Neural progenitor cell (in vitro differentiated cells): ENCODE results near the gene MMP12. TPM values are rescaled to one million over a fixed set of nuclear protein-coding genes. Genes with fewer than 3 reads are reported as not detected.

Experiments used
- DNase-seq: peaks from one replicate; pipeline ENCODE4 v3.0.0-alpha.2; 2016; ENCODE audit warnings: low spot score
- H2AFZ ChIP-seq: fragments of 200-600 bp; sonication (generic); replicated peaks from 2 replicates; pipeline ENCODE4 v1.6.1; 2016; ENCODE audit warnings: antibody characterized with exemption
- H3F3A ChIP-seq: fragments of 200-600 bp; sonication (generic); 2 replicates; pipeline ENCODE4 v1.6.1; 2016; ENCODE audit warnings: antibody characterized with exemption, low read depth
- H3K27ac ChIP-seq: fragments of 200-600 bp; sonication (generic); 2 replicates; pipeline ENCODE4 v1.5.1; 2016; ENCODE audit warnings: mild to moderate bottlenecking
- H3K27me3 ChIP-seq: fragments of 200-600 bp; sonication (generic); 2 replicates; pipeline ENCODE4 v1.6.1; 2016; ENCODE audit warnings: mild to moderate bottlenecking, moderate library complexity
- H3K36me3 ChIP-seq: fragments of 200-600 bp; sonication (generic); 2 replicates; pipeline ENCODE4 v1.5.1; 2016
- H3K4me1 ChIP-seq: fragments of 200-600 bp; sonication (generic); 2 replicates; pipeline ENCODE4 v1.6.1; 2016; ENCODE audit warnings: mixed run types
- H3K4me2 ChIP-seq: fragments of 200-600 bp; sonication (generic); 2 replicates; pipeline ENCODE4 v1.6.1; 2016
- H3K4me3 ChIP-seq: fragments of 200-600 bp; sonication (generic); 2 replicates; pipeline ENCODE4 v1.5.1; 2016
- H3K79me2 ChIP-seq: fragments of 200-600 bp; sonication (generic); 2 replicates; pipeline ENCODE4 v1.6.1; 2016; ENCODE audit warnings: low read depth
- H3K9ac ChIP-seq: fragments of 200-600 bp; sonication (generic); 2 replicates; pipeline ENCODE4 v1.6.1; 2016
- H3K9me3 ChIP-seq: fragments of 200-600 bp; sonication (generic); 2 replicates; pipeline ENCODE4 v1.5.1; 2016; ENCODE audit warnings: low read depth
- H4K20me1 ChIP-seq: fragments of 200-600 bp; sonication (generic); 2 replicates; pipeline ENCODE4 v1.6.1; 2016; ENCODE audit warnings: low read depth
- H3K27ac Mint-ChIP-seq: 3 replicates; pipeline ENCODE4 v1.8.0; 2021; ENCODE audit warnings: mixed read lengths
- H3K27me3 Mint-ChIP-seq: 2 replicates; pipeline ENCODE4 v1.8.0; 2022; ENCODE audit warnings: low read depth, mild to moderate bottlenecking, inconsistent platforms, moderate library complexity, mixed read lengths; ENCODE audit not compliant: insufficient read depth
- H3K36me3 Mint-ChIP-seq: 3 replicates; pipeline ENCODE4 v1.8.0; 2021; ENCODE audit warnings: mixed read lengths
- H3K4me1 Mint-ChIP-seq: 3 replicates; pipeline ENCODE4 v1.8.0; 2021; ENCODE audit warnings: mixed read lengths
- H3K4me3 Mint-ChIP-seq: 3 replicates; pipeline ENCODE4 v1.8.0; 2021; ENCODE audit warnings: mild to moderate bottlenecking, moderate library complexity, mixed read lengths
- H3K9me3 Mint-ChIP-seq: 3 replicates; pipeline ENCODE4 v1.8.0; 2020; ENCODE audit warnings: mixed read lengths
- CTCF ChIP-seq: fragments of 200-600 bp; sonication (generic); IDR thresholded peaks from 2 replicates; pipeline ENCODE4 v1.5.1; 2017; ENCODE audit warnings: antibody characterized with exemption, mild to moderate bottlenecking
- EZH2 ChIP-seq: fragments of 200-600 bp; sonication (generic); IDR thresholded peaks from 2 replicates; pipeline ENCODE4 v1.6.1; 2017; ENCODE audit warnings: antibody characterized with exemption, mild to moderate bottlenecking, moderate library complexity
- EZH2phosphoT487 ChIP-seq: fragments of 200-600 bp; sonication (generic); IDR thresholded peaks from 2 replicates; pipeline ENCODE4 v1.6.1; 2017; ENCODE audit warnings: antibody characterized with exemption
- small RNA-seq: library from RNA; depleted of rRNA; stranded (forward); fragments of <200 nt; gene quantifications from one replicate; pipeline ENCODE3, GENCODE V24; 2015
- total RNA-seq: library from RNA; depleted of rRNA; stranded (reverse); fragments of >200 nt; gene quantifications from 2 replicates; pipeline ENCODE4 v1.2.3, GENCODE V29; 2015; ENCODE audit warnings: low replicate concordance

Gene MMP12
- total RNA-seq, 1 donor from 2014 or later: not detected

GRCh38 chr11:102824556-102824955 is 50.2 kb downstream of the MMP12 start:
- H3K27ac Mint-ChIP-seq: no peak overlapping the region
- peaks cover 9% of the 10 kb centered on the region for H3K9me3 Mint-ChIP-seq

GRCh38 chr11:102819491-102819890 is 55.3 kb downstream of the MMP12 start:
- H3K36me3 ChIP-seq: no peaks in the 10 kb centered on the region
- H3K36me3 Mint-ChIP-seq: no peaks in the 10 kb centered on the region
- H3K9me3 ChIP-seq: no peaks in the 10 kb centered on the region
- no peaks in the 10 kb centered on the region for H3K4me1 Mint-ChIP-seq
- no peaks in the 10 kb centered on the region for H3K4me1 ChIP-seq
- H3F3A ChIP-seq: no peaks in the 10 kb centered on the region
- H3K9ac ChIP-seq: no peak overlapping the region
- no peaks in the 10 kb centered on the region for H3K27me3 Mint-ChIP-seq
- no peak overlapping the region for H3K27ac ChIP-seq
- no peaks in the 10 kb centered on the region for H3K79me2 ChIP-seq
- no peak overlapping the region for H3K27ac Mint-ChIP-seq
- H3K4me3 ChIP-seq: no peak overlapping the region
- no peaks in the 10 kb centered on the region for H3K27me3 ChIP-seq
- TF ChIP-seq EZH2 (no peak), CTCF (no peak), EZH2phosphoT487 (no peak)
- no peaks in the 10 kb centered on the region for H4K20me1 ChIP-seq
- no peak overlapping the region for H2AFZ ChIP-seq
- H3K9me3 Mint-ChIP-seq: peaks cover 15% of the 10 kb centered on the region
- H3K4me3 Mint-ChIP-seq: no peak overlapping the region
- H3K4me2 ChIP-seq: no peak overlapping the region
- no peak for DNase-seq

More at GRCh38 chr11:102824556-102824955, 50.2 kb downstream of the MMP12 start:
- Histone ChIP-seq H3K79me2 (no peaks in the 10 kb centered on the region), H2AFZ (no peak overlapping the region), H3F3A (no peaks in the 10 kb centered on the region), H3K27ac (no peak overlapping the region), H3K9ac (no peak overlapping the region), H3K4me2 (no peak overlapping the region), H3K36me3 (no peaks in the 10 kb centered on the region), H3K4me1 (no peaks in the 10 kb centered on the region), H3K9me3 (no peaks in the 10 kb centered on the region), H4K20me1 (no peaks in the 10 kb centered on the region), H3K4me3 (no peak overlapping the region), H3K27me3 (no peaks in the 10 kb centered on the region)
- no peak for TF ChIP-seq EZH2
- no peak for TF ChIP-seq EZH2phosphoT487
- TF ChIP-seq CTCF: no peak
- H3K27me3 Mint-ChIP-seq: no peaks in the 10 kb centered on the region
- no peak for DNase-seq
- no peak overlapping the region for H3K4me3 Mint-ChIP-seq
- no peaks in the 10 kb centered on the region for H3K4me1 Mint-ChIP-seq
- no peaks in the 10 kb centered on the region for H3K36me3 Mint-ChIP-seq

- Mint-ChIP-seq H3K9me3 (peaks cover 15% of the 10 kb centered on the region), H3K36me3 (no peaks in the 10 kb centered on the region), H3K27ac (no peak overlapping the region), H3K4me3 (no peak overlapping the region), H3K27me3 (peaks cover 2% of the 10 kb centered on the region), H3K4me1 (no peaks in the 10 kb centered on the region)
- Histone ChIP-seq H3F3A (no peaks in the 10 kb centered on the region), H3K79me2 (no peaks in the 10 kb centered on the region), H3K36me3 (no peaks in the 10 kb centered on the region), H3K4me2 (no peak overlapping the region), H3K9ac (no peak overlapping the region), H3K27ac (no peak overlapping the region), H2AFZ (no peak overlapping the region), H3K4me3 (no peak overlapping the region), H4K20me1 (no peaks in the 10 kb centered on the region), H3K27me3 (no peaks in the 10 kb centered on the region), H3K4me1 (no peaks in the 10 kb centered on the region), H3K9me3 (no peaks in the 10 kb centered on the region)
- TF ChIP-seq EZH2phosphoT487: no peak
- DNase-seq: no peak
These were observed 61.3 kb downstream of the MMP12 start for GRCh38 chr11:102813484-102813883.

Small RNAs within 50 kb of the gene (small RNA-seq; reads per million reads assigned to genes)
- gene RNU7-159P: not detected

Other genes with a start within 250 kb of the MMP12 start
- not detected in 2 replicates for gene MMP20, start 249.7 kb downstream of the MMP12 start, total RNA-seq
- not detected in 2 replicates for gene MMP27, start 169.2 kb downstream of the MMP12 start, total RNA-seq
- not detected in 2 replicates for gene MMP8, start 150.0 kb downstream of the MMP12 start, total RNA-seq
- gene MMP10, start 94.4 kb downstream of the MMP12 start, total RNA-seq: 0.32 TPM in 1 of 2 replicates, not detected in the other
- gene MMP1, start 76.8 kb downstream of the MMP12 start, total RNA-seq: not detected in 2 replicates
- gene MMP3, start 31.4 kb downstream of the MMP12 start, total RNA-seq: not detected in 2 replicates
- not detected in 2 replicates for gene MMP13, start 80.8 kb upstream of the MMP12 start, total RNA-seq
- 75.9 and 77.1 TPM in 2 replicates for gene DCUN1D5, start 217.2 kb upstream of the MMP12 start, total RNA-seq
- 51.7 and 61.1 TPM in 2 replicates for gene DYNC2H1, start 234.4 kb upstream of the MMP12 start, total RNA-seq